C4-2B (cell line): Measurements from ENCODE around the gene BRD4.
A peak's percentile ranks its signal among the peaks of the same experiment; 100 is the strongest.

Experiments
- H3K27ac ChIP-seq: fragments of 450-650 bp; 2 replicates; pipeline ENCODE4 v1.5.1; 2017
- ZFX ChIP-seq: fragments of 450-650 bp; IDR thresholded peaks from 2 replicates; pipeline ENCODE4 v1.6.1; 2017
- TF ChIP-seq, protein P1 (sequence below): fragments of 450-650 bp; conservative IDR thresholded peaks from 2 replicates; pipeline ENCODE4 v1.5.1; 2017; ENCODE audit warnings: mild to moderate bottlenecking

Gene BRD4

GRCh38 chr19:15284091-15284490 lies 48.2 kb downstream of the BRD4 start:
- H3K27ac ChIP-seq = peak overlapping the region; percentile 8; the same call in 1 of the 2 replicates
- no peak for TF ChIP-seq ZFX
- TF ChIP-seq, protein P1, sequence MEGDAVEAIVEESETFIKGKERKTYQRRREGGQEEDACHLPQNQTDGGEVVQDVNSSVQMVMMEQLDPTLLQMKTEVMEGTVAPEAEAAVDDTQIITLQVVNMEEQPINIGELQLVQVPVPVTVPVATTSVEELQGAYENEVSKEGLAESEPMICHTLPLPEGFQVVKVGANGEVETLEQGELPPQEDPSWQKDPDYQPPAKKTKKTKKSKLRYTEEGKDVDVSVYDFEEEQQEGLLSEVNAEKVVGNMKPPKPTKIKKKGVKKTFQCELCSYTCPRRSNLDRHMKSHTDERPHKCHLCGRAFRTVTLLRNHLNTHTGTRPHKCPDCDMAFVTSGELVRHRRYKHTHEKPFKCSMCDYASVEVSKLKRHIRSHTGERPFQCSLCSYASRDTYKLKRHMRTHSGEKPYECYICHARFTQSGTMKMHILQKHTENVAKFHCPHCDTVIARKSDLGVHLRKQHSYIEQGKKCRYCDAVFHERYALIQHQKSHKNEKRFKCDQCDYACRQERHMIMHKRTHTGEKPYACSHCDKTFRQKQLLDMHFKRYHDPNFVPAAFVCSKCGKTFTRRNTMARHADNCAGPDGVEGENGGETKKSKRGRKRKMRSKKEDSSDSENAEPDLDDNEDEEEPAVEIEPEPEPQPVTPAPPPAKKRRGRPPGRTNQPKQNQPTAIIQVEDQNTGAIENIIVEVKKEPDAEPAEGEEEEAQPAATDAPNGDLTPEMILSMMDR = no peak

DNA sequence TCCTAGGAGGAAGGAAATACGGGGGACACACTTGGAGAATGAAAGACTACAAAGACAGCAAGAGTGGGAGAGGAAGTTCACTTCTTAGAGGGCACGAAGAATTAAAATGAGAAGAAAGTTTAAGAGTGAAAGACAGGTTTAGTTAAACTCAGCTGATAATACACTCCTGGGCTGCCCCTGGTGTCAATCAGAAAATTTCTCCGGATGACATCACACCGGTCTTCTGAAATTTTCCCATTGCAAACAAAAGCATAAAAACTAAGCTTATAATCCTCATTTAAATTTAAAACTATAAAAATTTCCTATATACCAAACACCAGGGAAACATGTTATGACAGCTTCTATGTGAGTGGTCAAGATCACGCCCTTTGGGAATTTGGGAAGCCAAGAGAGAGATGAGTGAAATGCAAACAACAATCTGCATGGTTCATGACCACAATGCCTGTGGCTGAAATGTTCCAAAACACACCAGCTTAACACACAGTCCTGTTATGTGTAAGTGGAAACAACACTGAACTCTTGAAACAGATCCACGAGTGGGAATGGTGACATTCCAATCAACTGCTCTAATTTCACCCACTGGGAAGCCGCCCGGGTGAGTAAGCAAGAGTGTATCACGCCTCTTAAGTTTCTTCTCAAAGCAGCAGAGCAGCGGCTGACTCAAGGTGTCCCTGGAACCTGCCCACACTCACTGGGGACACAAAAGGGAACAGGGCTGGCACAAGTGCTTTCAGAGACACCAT lies 49.0 kb downstream of the BRD4 start:
- H3K27ac ChIP-seq = peak overlapping the region; percentile 8; the same call in 1 of the 2 replicates
- TF ChIP-seq, protein P1 = no peak
- TF ChIP-seq ZFX = no peak

DNA sequence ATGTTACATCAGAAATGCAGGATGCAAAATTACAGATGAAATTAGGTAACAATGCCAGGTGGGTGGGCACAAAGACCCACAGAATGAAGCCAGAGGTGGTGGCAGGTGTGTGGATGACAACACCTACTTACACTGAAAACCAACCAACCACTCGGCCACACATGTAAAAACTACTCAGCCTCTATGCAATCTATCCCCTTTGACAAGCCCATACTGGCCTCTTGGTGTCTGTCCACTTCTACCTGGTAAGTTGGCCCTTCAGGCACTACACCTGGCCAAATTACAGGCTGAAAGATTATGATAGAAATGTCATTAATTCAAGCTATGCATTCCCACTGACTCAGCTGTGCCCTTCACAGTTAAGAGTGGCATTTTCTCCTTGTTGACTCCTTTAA lies 50.0 kb downstream of the BRD4 start:
- peak overlapping the region; percentile 63; the same call in 1 of the 2 replicates for H3K27ac ChIP-seq
- no peak for TF ChIP-seq ZFX
- TF ChIP-seq, protein P1 = no peak

GRCh38 chr19:15280915-15281683 lies 51.2 kb downstream of the BRD4 start:
- peak overlapping the region; percentile 63 for H3K27ac ChIP-seq
- no peak for TF ChIP-seq ZFX
- TF ChIP-seq, protein P1 = no peak

- no peak for TF ChIP-seq ZFX
- TF ChIP-seq, protein P1 = no peak
- H3K27ac ChIP-seq = peak overlapping the region; percentile 63
These were observed 52.2 kb downstream of the BRD4 start for GRCh38 chr19:15280048-15280725.

GRCh38 chr19:15279326-15279904 lies 52.9 kb downstream of the BRD4 start:
- peak overlapping the region; percentile 63 for H3K27ac ChIP-seq
- TF ChIP-seq, protein P1 = no peak
- no peak for TF ChIP-seq ZFX
